T-helper 2 cell treated with Interferon-gamma antibody and Interleukin-4, amounts not matched to agents 5 μg/mL and 100 μg/mL, for 36 hours (primary cell): ENCODE data around the gene PEAK1.
A peak's percentile ranks its signal among the peaks of the same experiment; 100 is the strongest.

Experiments used
- DNase-seq: peaks from one replicate; pipeline ENCODE4 v3.0.0; 2021; ENCODE audit warnings: low spot score
- H3K27ac Mint-ChIP-seq: one replicate; pipeline ENCODE4 v1.8.0; 2021; ENCODE audit warnings: mild to moderate bottlenecking, mixed read lengths
- H3K27me3 Mint-ChIP-seq: one replicate; pipeline ENCODE4 v1.8.0; 2021; ENCODE audit warnings: low read depth, mixed read lengths
- H3K36me3 Mint-ChIP-seq: one replicate; pipeline ENCODE4 v1.8.0; 2021; ENCODE audit warnings: low read depth, mixed read lengths
- H3K4me1 Mint-ChIP-seq: one replicate; pipeline ENCODE4 v1.8.0; 2021; ENCODE audit warnings: low read depth, mixed read lengths
- H3K4me3 Mint-ChIP-seq: one replicate; pipeline ENCODE4 v1.8.0; 2022; ENCODE audit warnings: mild to moderate bottlenecking, moderate library complexity, mixed read lengths
- H3K9me3 Mint-ChIP-seq: one replicate; pipeline ENCODE4 v1.8.0; 2021; ENCODE audit warnings: mixed read lengths

Gene PEAK1

GRCh38 chr15:77071305-77072223, 348.3 kb downstream of the PEAK1 start:
- DNase-seq: no peak
- peaks cover 24% of the 10 kb centered on the region for H3K4me1 Mint-ChIP-seq
- peak overlapping the region; percentile 65 for H3K4me3 Mint-ChIP-seq
- no peak overlapping the region for H3K27ac Mint-ChIP-seq
- peaks cover 21% of the 10 kb centered on the region for H3K27me3 Mint-ChIP-seq
- H3K9me3 Mint-ChIP-seq: no peaks in the 10 kb centered on the region
- H3K36me3 Mint-ChIP-seq: peaks cover 2% of the 10 kb centered on the region

GRCh38 chr15:77070495-77071304, 349.2 kb downstream of the PEAK1 start, which contains the start of gene TSPAN3:
Gene TSPAN3 (minus strand): TSS chr15:77071109. CDS start chr15:77070954, 155 bp downstream.
- H3K27me3 Mint-ChIP-seq: peaks cover 16% of the 10 kb centered on the region
- peaks cover 24% of the 10 kb centered on the region for H3K4me1 Mint-ChIP-seq

GRCh38 chr15:77070180-77070494, 349.8 kb downstream of the PEAK1 start:
- H3K4me1 Mint-ChIP-seq: peaks cover 24% of the 10 kb centered on the region
- peaks cover 11% of the 10 kb centered on the region for H3K27me3 Mint-ChIP-seq
- H3K36me3 Mint-ChIP-seq: peaks cover 2% of the 10 kb centered on the region
- H3K9me3 Mint-ChIP-seq: no peaks in the 10 kb centered on the region
- peak overlapping the region; percentile 78 for H3K4me3 Mint-ChIP-seq
- DNase-seq: no peak
- H3K27ac Mint-ChIP-seq: no peak overlapping the region

More at GRCh38 chr15:77070495-77071304, 349.2 kb downstream of the PEAK1 start, which contains the start of gene TSPAN3:
- Mint-ChIP-seq H3K9me3 (no peaks in the 10 kb centered on the region), H3K27ac (peak within 1 kb of the TSS; percentile 59), H3K4me3 (peak within 1 kb of the TSS; percentile 78), H3K36me3 (peaks cover 2% of the 10 kb centered on the region)
- peak; percentile 92 for DNase-seq

DNA sequence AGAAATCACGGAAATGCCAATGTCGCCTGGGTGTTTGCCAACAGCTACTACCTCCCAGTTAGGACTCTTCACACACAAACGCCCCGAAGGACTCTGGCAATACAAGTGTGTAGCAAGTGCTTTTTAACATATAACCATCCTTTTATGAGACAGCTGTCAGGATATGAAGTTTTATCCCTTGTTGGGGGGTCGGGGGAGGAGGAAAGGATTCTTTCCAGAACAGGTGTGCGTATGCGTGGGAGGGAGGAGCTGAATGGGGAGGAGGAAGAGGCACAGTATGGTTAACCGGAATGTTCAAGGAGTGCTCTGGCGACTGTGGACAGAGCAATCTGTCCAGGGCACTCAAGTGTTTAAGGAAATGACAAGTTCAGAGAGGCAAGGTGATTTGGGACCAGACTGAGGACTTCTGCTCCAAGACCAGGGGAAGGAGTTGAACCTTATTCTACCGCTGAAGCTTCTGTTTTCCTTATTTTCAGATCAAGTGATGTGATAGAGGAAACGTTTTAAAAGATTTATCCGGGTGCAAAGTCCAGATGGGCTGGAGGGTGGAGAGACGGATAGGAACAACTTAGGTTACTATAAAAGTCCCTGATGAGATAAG, 350.3 kb downstream of the PEAK1 start:
- Mint-ChIP-seq H3K36me3 (peaks cover 2% of the 10 kb centered on the region), H3K4me3 (peak overlapping the region; percentile 78), H3K27me3 (peaks cover 9% of the 10 kb centered on the region), H3K27ac (peak overlapping the region; percentile 58), H3K4me1 (peaks cover 26% of the 10 kb centered on the region), H3K9me3 (no peaks in the 10 kb centered on the region)
- DNase-seq: no peak

DNA sequence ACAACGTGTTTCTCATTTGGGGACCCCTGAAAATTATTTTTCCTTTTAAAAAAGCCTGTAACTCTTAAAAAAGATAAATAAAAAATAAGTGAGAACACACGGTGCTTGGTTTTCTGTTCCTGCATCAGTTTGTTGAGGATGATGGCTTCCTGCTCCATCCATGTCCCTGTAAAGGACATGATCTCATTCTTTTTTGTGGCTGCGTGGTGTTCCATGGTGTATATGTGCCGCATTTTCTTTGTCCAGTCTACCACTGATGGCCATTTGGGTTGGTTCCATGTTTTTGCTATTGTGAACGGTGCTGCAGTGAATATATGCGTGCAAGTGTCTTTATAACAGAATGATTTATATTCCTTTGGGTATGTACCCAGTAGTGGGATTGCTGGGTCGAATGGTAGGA, 351.3 kb downstream of the PEAK1 start:
- Mint-ChIP-seq H3K4me1 (peaks cover 26% of the 10 kb centered on the region), H3K9me3 (no peaks in the 10 kb centered on the region), H3K27me3 (peaks cover 6% of the 10 kb centered on the region), H3K27ac (no peak overlapping the region), H3K36me3 (peaks cover 2% of the 10 kb centered on the region), H3K4me3 (no peak overlapping the region)
- no peak for DNase-seq

DNA sequence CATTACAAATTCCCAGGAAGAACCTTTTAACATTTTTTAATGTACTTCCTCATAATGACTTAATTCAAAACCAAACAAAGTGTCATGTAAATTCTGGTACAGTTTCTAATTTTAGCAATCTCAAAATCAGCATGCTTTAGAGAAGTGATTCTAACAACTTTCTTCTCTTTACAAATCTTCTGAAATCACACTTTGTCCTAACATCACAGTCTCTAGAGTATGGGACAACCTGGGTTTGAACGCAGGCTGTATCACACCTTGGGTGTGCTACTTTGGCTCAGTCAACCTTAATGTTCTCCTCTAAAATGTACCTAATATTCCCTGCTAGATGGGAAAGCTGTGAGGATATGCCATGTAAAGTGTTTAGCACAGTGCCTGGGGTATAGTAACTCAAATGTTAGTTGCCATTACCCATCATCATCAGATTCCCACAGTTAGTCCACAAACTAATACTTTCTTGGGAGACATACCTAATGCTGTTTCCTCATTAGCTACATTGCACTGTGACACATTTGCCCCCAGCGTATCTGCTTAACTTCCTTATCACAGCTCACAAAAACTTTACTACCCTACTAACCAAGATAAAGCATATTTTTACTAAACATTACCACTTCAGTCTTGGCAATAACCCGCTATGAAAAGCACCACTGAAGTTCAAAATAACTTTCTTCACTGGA, 352.1 kb downstream of the PEAK1 start:
- no peak for DNase-seq

DNA sequence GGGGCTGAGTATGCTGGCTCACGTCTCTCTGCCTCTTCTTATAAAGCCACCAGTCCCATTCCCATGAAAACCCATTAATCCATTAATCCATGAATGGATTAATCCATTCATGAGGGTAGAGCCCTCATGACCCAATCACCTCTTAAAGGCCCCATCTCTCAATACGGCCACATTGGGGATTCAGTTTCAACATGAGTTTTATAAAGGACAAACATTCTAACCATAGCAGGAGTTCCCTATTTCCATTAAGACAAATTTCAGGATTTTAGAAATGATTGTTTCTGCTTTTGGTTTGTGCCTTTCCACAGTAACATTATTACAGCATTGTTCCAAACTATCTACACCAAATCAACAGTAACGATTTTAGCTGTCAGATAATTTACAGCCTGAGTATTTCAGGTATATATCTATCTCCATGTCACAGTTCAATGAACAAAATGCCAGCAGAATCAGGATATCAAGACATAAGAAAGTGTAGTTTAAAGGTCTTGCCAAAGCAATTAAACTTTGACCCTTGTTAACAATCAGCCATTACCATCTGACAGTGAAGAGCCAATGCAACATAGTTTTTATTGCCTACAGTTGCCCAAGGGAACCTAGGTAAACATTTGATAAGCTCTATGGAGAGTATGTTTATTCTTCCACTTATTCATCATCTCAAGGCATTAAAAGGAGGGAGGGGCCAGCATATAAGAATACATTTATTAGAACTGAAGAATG, 352.8 kb downstream of the PEAK1 start:
- Mint-ChIP-seq H3K9me3 (no peaks in the 10 kb centered on the region), H3K4me3 (no peak overlapping the region), H3K27me3 (peaks cover 6% of the 10 kb centered on the region), H3K4me1 (peaks cover 29% of the 10 kb centered on the region), H3K27ac (no peak overlapping the region), H3K36me3 (peaks cover 2% of the 10 kb centered on the region)
- no peak for DNase-seq

More for the DNA sequence above, 352.1 kb downstream of the PEAK1 start:
- H3K27me3 Mint-ChIP-seq: peaks cover 6% of the 10 kb centered on the region
- H3K4me1 Mint-ChIP-seq: peaks cover 29% of the 10 kb centered on the region
- no peak overlapping the region for H3K4me3 Mint-ChIP-seq
- no peaks in the 10 kb centered on the region for H3K9me3 Mint-ChIP-seq
- H3K27ac Mint-ChIP-seq: no peak overlapping the region
- H3K36me3 Mint-ChIP-seq: peaks cover 2% of the 10 kb centered on the region

- no peak for DNase-seq
- peaks cover 2% of the 10 kb centered on the region for H3K36me3 Mint-ChIP-seq
- no peak overlapping the region for H3K4me3 Mint-ChIP-seq
- peaks cover 4% of the 10 kb centered on the region for H3K27me3 Mint-ChIP-seq
- no peak overlapping the region for H3K27ac Mint-ChIP-seq
- H3K4me1 Mint-ChIP-seq: peaks cover 26% of the 10 kb centered on the region
- H3K9me3 Mint-ChIP-seq: no peaks in the 10 kb centered on the region
These were observed 355.2 kb downstream of the PEAK1 start for GRCh38 chr15:77064539-77065308.

DNA sequence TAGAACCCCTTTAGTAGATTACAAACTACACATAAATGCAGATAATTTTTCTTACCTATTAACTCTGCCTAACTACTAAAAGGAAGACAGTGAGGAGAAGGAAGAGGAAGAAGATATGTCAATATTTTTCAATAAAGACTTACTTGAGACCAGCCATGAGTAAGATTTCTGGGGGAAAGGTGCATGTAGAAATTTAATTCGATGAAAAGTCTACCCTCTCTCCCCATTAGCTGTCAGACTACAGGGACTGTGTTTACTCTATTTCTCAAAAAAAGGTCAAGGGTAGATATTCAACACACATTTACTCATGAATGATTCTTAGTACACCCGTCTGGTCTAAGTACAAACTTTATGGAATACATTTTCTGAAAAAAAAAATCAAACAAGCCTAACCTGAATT, 355.8 kb downstream of the PEAK1 start:
- no peak overlapping the region for H3K4me3 Mint-ChIP-seq
- no peaks in the 10 kb centered on the region for H3K27me3 Mint-ChIP-seq

GRCh38 chr15:77063249-77063648, 356.7 kb downstream of the PEAK1 start:
- Mint-ChIP-seq H3K27me3 (no peaks in the 10 kb centered on the region), H3K4me3 (no peak overlapping the region), H3K9me3 (no peaks in the 10 kb centered on the region), H3K4me1 (peaks cover 21% of the 10 kb centered on the region), H3K36me3 (no peaks in the 10 kb centered on the region), H3K27ac (no peak overlapping the region)
- DNase-seq: no peak

More for the DNA sequence above, 355.8 kb downstream of the PEAK1 start:
- Mint-ChIP-seq H3K4me1 (peaks cover 23% of the 10 kb centered on the region), H3K27ac (no peak overlapping the region), H3K9me3 (no peaks in the 10 kb centered on the region), H3K36me3 (peaks cover 2% of the 10 kb centered on the region)
- no peak for DNase-seq

- DNase-seq: no peak
- Mint-ChIP-seq H3K4me3 (no peak overlapping the region), H3K36me3 (no peaks in the 10 kb centered on the region), H3K4me1 (peaks cover 17% of the 10 kb centered on the region), H3K27me3 (no peaks in the 10 kb centered on the region), H3K9me3 (no peaks in the 10 kb centered on the region), H3K27ac (no peak overlapping the region)
These were observed 359.4 kb downstream of the PEAK1 start for GRCh38 chr15:77060546-77060945.

- no peaks in the 10 kb centered on the region for H3K9me3 Mint-ChIP-seq
- DNase-seq: no peak
- no peak overlapping the region for H3K27ac Mint-ChIP-seq
- no peaks in the 10 kb centered on the region for H3K27me3 Mint-ChIP-seq
- peaks cover 15% of the 10 kb centered on the region for H3K4me1 Mint-ChIP-seq
- H3K4me3 Mint-ChIP-seq: no peak overlapping the region
- H3K36me3 Mint-ChIP-seq: no peaks in the 10 kb centered on the region
These were observed 360.0 kb downstream of the PEAK1 start for GRCh38 chr15:77059786-77060361.
